ENCODE data around the gene NFIB.

NFIB gene

DNA sequence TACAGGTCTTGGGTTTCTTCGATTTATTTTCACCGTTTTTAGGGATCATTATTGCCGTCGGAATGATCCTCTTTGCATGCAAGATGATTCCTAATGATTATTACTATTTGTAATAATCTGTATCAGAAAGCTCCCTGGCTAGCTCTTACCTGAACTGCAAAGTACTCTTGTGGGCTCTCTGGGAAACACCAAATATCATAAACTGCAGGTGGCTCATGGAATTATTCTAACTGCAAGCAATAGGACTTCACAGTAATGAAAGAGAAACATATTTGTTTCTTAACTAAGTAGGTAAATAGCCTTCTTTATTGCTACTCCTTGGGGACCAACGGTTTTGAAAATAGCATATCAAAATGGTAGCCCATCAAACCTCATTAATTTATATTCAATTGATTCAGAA, 219.4 kb downstream of the NFIB start:
- H3K27me3 ChIP-seq (replicated peaks; ENCODE audit: control insufficient read depth, insufficient read depth, low read length): no peaks in the 10 kb centered on the region
- TF ChIP-seq, protein P1, sequence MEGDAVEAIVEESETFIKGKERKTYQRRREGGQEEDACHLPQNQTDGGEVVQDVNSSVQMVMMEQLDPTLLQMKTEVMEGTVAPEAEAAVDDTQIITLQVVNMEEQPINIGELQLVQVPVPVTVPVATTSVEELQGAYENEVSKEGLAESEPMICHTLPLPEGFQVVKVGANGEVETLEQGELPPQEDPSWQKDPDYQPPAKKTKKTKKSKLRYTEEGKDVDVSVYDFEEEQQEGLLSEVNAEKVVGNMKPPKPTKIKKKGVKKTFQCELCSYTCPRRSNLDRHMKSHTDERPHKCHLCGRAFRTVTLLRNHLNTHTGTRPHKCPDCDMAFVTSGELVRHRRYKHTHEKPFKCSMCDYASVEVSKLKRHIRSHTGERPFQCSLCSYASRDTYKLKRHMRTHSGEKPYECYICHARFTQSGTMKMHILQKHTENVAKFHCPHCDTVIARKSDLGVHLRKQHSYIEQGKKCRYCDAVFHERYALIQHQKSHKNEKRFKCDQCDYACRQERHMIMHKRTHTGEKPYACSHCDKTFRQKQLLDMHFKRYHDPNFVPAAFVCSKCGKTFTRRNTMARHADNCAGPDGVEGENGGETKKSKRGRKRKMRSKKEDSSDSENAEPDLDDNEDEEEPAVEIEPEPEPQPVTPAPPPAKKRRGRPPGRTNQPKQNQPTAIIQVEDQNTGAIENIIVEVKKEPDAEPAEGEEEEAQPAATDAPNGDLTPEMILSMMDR (IDR thresholded peaks at IDR 0.05; ENCODE audit: insufficient read depth, low read length, poor library complexity, severe bottlenecking): no peak
- no peak for DNase-seq (ENCODE audit: extremely low read depth, insufficient read length)
- no peak overlapping the region for H3K4me3 ChIP-seq (replicated peaks; ENCODE audit: low read depth, low read length)
- H3K36me3 ChIP-seq (ENCODE audit: control insufficient read depth, insufficient read depth, low read length): no peaks in the 10 kb centered on the region

DNA sequence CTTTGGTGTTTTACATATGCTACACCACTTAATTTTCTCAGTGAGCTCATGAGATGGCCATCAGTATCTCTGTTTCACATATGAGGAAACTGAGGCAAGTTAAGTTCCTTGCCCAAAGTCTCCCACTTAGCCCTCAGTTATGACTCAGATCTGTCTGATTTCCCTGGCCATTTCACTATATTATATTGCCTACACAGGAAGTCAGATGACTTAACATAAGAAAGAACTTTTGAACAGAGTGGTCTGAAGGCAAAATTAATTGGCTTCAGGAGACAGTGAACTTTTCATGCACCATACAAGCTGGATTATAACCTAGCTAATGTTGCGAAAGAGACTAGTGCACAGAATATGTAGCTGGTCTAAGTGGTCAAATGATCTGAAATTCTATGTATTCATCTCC, 221.6 kb downstream of the NFIB start:
- no peak overlapping the region for H3K4me3 ChIP-seq (replicated peaks; ENCODE audit: low read depth, low read length)
- TF ChIP-seq, protein P1 (IDR thresholded peaks at IDR 0.05; ENCODE audit: insufficient read depth, low read length, poor library complexity, severe bottlenecking): no peak
- no peaks in the 10 kb centered on the region for H3K36me3 ChIP-seq (ENCODE audit: control insufficient read depth, insufficient read depth, low read length)
- H3K27me3 ChIP-seq (replicated peaks; ENCODE audit: control insufficient read depth, insufficient read depth, low read length): no peaks in the 10 kb centered on the region
- DNase-seq (ENCODE audit: extremely low read depth, insufficient read length): no peak

DNA sequence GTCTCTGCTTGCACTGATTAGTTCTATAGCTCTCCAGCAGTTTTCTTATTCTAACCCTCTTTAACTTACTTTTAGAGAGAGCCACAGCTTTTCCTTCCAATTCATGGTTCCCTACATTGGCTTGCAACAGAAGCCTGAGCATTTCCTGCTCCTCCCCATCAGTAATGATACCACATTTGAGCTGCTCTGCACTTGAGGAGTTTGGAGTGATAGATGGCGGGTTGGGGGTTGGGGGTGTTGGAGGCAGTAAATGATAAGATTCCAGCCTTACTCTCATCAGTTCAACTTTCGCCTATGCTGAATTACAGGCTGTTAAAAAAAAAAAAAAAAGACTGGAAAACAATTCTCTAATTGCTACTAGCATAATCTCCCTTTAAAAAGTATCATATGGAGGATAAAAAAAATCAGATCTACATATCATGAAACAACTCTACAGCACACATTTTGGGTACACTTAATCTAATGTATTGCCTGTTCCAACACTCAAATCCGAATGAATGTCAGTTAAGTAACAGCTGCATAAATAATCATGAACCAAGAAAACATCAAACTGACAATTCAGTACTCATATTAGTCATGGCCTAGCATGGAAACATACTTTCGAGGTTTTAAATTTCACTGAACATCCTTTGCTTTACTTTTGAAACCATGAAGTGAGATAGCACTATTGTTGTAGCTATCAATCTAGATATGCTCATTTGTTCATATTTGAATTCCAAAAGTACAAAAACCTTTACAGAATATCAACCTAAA, 224.7 kb downstream of the NFIB start:
- TF ChIP-seq, protein P1 (IDR thresholded peaks at IDR 0.05; ENCODE audit: insufficient read depth, low read length, poor library complexity, severe bottlenecking): no peak

DNA sequence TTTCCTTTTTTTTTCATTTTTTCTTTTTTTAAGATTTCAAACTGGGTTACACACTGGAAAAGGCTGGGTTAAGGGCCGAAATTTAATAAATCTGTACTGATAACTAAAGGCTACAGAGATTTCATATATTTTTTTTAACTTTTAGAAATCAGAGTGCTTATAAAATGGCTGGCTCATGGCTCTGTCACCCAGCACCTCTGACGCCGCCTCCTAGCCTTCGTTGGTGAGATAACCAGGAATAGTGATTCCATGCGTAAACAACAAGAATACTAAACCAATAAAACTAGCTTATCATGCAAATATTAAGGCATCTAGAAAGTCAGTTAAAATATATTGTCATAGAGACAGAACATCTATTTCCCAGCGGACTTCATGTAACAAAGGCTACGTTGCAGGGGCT, 226.4 kb downstream of the NFIB start:
- TF ChIP-seq, protein P1 (IDR thresholded peaks at IDR 0.05; ENCODE audit: insufficient read depth, low read length, poor library complexity, severe bottlenecking): no peak
- Histone ChIP-seq H3K36me3 (ENCODE audit: control insufficient read depth, insufficient read depth, low read length) (no peaks in the 10 kb centered on the region), H3K27me3 (replicated peaks; ENCODE audit: control insufficient read depth, insufficient read depth, low read length) (no peaks in the 10 kb centered on the region), H3K4me3 (replicated peaks; ENCODE audit: low read depth, low read length) (no peak overlapping the region)
- no peak for DNase-seq (ENCODE audit: extremely low read depth, insufficient read length)

More for the DNA sequence above, 224.7 kb downstream of the NFIB start:
- no peaks in the 10 kb centered on the region for H3K27me3 ChIP-seq (replicated peaks; ENCODE audit: control insufficient read depth, insufficient read depth, low read length)
- DNase-seq (ENCODE audit: extremely low read depth, insufficient read length): no peak
- no peak overlapping the region for H3K4me3 ChIP-seq (replicated peaks; ENCODE audit: low read depth, low read length)
- H3K36me3 ChIP-seq (ENCODE audit: control insufficient read depth, insufficient read depth, low read length): no peaks in the 10 kb centered on the region

DNA sequence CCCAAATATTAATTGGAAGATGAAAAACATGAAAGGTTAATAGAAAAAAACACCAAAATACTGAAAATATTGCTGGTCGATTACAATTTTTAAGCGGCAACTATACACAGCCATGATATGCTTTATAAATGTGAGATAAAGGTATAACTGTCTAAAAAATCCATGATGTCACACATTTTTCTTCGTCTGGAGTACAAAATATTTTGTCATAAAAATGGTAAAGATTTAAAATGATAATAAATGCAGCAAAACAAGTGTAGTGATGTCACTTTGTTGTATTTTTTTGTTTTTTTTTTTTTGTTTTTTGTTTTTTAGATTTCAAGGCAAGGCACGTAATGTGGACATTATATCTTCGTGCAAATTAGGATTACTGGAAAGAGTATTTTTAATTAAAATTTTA, 227.4 kb downstream of the NFIB start:
- H3K27me3 ChIP-seq (replicated peaks; ENCODE audit: control insufficient read depth, insufficient read depth, low read length): no peaks in the 10 kb centered on the region
- no peak overlapping the region for H3K4me3 ChIP-seq (replicated peaks; ENCODE audit: low read depth, low read length)
- no peak for DNase-seq (ENCODE audit: extremely low read depth, insufficient read length)
- no peaks in the 10 kb centered on the region for H3K36me3 ChIP-seq (ENCODE audit: control insufficient read depth, insufficient read depth, low read length)
- TF ChIP-seq, protein P1 (IDR thresholded peaks at IDR 0.05; ENCODE audit: insufficient read depth, low read length, poor library complexity, severe bottlenecking): no peak
